AG09319 (cell line): ENCODE measurements around the gene SMARCA1.

Experiments
- DNase-seq: peaks from one replicate; pipeline ENCODE4 v3.0.0-alpha.2; 2010; ENCODE audit warnings: low read depth; ENCODE audit errors: extremely low read depth
- CTCF ChIP-seq: IDR thresholded peaks from 2 replicates; pipeline ENCODE4 v1.5.1; 2011; ENCODE audit warnings: low read depth, mild to moderate bottlenecking, inconsistent platforms, low read length, moderate library complexity

SMARCA1 gene

DNA sequence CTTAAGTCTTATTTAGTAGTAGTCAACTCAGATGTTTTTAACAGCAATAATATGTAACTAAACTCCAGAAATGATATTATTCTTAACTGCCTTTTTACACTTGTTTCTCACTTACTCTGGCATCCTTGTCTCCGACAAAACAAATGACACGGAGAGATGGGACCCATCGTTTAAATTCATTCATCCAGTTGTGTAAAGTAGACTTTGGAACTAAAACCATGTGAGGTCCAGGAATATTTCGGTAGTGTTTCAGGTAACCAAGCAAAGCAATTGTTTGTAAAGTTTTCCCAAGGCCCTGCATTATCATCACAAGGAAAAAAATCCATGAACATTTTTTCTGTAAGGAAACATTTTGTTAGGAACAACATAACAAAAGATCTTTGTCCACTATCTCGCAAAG lies 11.6 kb downstream of the SMARCA1 start:
- no peak for DNase-seq
- no peak for TF ChIP-seq CTCF

GRCh38 chrX:129510331-129510730 lies 13.0 kb downstream of the SMARCA1 start:
- no peak for TF ChIP-seq CTCF
- DNase-seq, result no peak

DNA sequence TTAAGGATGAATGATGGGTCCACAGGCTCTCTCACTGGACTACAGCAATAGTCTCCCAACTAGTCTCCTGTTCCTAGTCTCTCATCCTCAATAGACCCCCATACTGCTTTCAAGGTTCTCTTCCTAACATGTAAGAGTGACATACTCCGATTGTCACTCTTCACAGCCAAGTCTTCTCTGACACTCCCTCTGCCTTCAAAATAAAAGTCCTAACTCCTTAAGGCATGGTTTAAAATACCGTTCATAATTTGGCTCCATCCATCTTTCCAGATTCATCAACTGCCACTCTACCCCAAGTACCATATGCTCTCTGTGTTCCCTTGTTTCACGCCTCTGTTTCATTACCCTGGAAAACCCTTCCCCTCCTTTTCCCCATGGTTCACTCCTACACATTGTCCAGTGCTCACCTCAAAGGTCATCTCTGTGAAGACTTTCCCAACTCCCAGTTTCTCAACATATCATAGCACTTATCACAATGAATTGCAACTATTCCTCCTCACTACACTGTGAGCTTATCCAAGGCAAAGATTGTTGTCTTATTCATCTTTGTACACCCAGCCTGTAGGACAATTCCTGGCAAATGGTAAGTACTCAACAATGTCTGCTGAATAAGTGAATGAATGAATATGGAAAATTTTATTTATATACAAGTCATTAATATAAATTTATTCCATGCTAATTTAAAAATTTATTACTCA lies 26.0 kb downstream of the SMARCA1 start:
- no peak for DNase-seq
- TF ChIP-seq CTCF, result no peak

- DNase-seq, result no peak
- no peak for TF ChIP-seq CTCF
Measured at GRCh38 chrX:129496625-129497024, 26.7 kb downstream of the SMARCA1 start.

- DNase-seq, result no peak
- TF ChIP-seq CTCF, result no peak
Measured at GRCh38 chrX:129495900-129496299, 27.4 kb downstream of the SMARCA1 start.

DNA sequence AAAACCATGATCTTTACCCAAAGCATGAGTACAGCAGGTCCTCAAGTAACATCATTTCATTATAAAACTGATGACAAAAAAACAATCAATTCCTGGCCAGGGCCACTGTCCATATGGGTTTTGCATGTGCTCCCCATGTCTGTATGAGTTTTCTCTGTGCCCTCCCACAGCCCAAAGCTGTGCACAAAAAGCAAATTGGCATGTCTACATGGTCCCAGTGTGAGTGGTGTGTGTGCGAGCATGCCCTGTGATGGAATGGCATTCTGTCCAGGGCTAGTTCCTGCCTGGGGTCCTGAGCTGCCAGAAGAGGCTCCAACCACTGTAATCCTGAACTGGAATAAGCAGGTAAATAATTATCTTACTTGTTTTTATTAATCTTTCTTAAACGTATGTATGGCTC lies 28.4 kb downstream of the SMARCA1 start:
- DNase-seq, result no peak
- TF ChIP-seq CTCF, result no peak

GRCh38 chrX:129493643-129494042 lies 29.6 kb downstream of the SMARCA1 start:
- TF ChIP-seq CTCF, result no peak
- no peak for DNase-seq
